HepG2 (cell line): Measurements from ENCODE around the gene BAHCC1. TPM values are rescaled to one million over a fixed set of nuclear protein-coding genes. Genes with fewer than 3 reads are reported as not detected.

ENCODE experiments used
- BCL6 ChIP-seq: IDR thresholded peaks from 2 replicates; pipeline ENCODE4 v1.6.1; 2016; ENCODE audit warnings: missing genetic modification reagents, missing compliant biosample characterization
- BORCS8-MEF2B ChIP-seq: sonication (generic); formaldehyde crosslinking; IDR thresholded peaks from 2 replicates; pipeline ENCODE4 v1.8.0; 2022; ENCODE audit warnings: mild to moderate bottlenecking, missing genetic modification reagents
- CSRNP1 ChIP-seq: sonication (generic); formaldehyde crosslinking; IDR thresholded peaks from 2 replicates; pipeline ENCODE4 v1.8.1; 2023; ENCODE audit warnings: mild to moderate bottlenecking, missing genetic modification reagents
- DR1 ChIP-seq: sonication (generic); formaldehyde crosslinking; IDR thresholded peaks from 2 replicates; pipeline ENCODE4 v1.8.0; 2021; ENCODE audit warnings: mild to moderate bottlenecking, missing genetic modification reagents, inconsistent platforms
- ELK4 ChIP-seq: sonication (generic); formaldehyde crosslinking; IDR thresholded peaks from 2 replicates; pipeline ENCODE4 v1.9.0; 2021; ENCODE audit warnings: missing genetic modification reagents, borderline replicate concordance
- FOXK1 ChIP-seq: sonication (generic); formaldehyde crosslinking; IDR thresholded peaks from 2 replicates; pipeline ENCODE4 v1.4.0; 2020; ENCODE audit warnings: low read depth, missing genetic modification reagents, borderline replicate concordance
- HOXA5 ChIP-seq: sonication (generic); formaldehyde crosslinking; IDR thresholded peaks from 2 replicates; pipeline ENCODE4 v1.4.0; 2020; ENCODE audit warnings: missing genetic modification reagents
- NCOA1 ChIP-seq: sonication (generic); formaldehyde crosslinking; IDR thresholded peaks from 2 replicates; pipeline ENCODE4 v1.9.0; 2021; ENCODE audit warnings: missing genetic modification reagents
- NR2C2 ChIP-seq: sonication (generic); formaldehyde crosslinking; IDR thresholded peaks from 2 replicates; pipeline ENCODE4 v1.4.0; 2020; ENCODE audit warnings: missing genetic modification reagents, mild to moderate bottlenecking, moderate library complexity, borderline replicate concordance
- SALL1 ChIP-seq: sonication (generic); formaldehyde crosslinking; IDR thresholded peaks from 2 replicates; pipeline ENCODE4 v1.8.0; 2022; ENCODE audit warnings: mild to moderate bottlenecking, missing genetic modification reagents
- SNAI1 ChIP-seq: sonication (generic); formaldehyde crosslinking; IDR thresholded peaks from 2 replicates; pipeline ENCODE4 v1.5.0; 2020; ENCODE audit warnings: mild to moderate bottlenecking, missing genetic modification reagents, borderline replicate concordance
- SRY ChIP-seq: sonication (generic); formaldehyde crosslinking; IDR thresholded peaks from 2 replicates; pipeline ENCODE4 v1.8.0; 2022; ENCODE audit warnings: mild to moderate bottlenecking, missing genetic modification reagents
- TERF1 ChIP-seq: sonication (generic); formaldehyde crosslinking; IDR thresholded peaks from 2 replicates; pipeline ENCODE4 v1.8.0; 2022; ENCODE audit warnings: mild to moderate bottlenecking, missing genetic modification reagents, moderate library complexity
- THYN1 ChIP-seq: sonication (generic); formaldehyde crosslinking; IDR thresholded peaks from 2 replicates; pipeline ENCODE4 v1.8.1; 2023; ENCODE audit warnings: low read depth, mild to moderate bottlenecking, moderate library complexity, missing genetic modification reagents, borderline replicate concordance
- ZNF10 ChIP-seq: sonication (generic); formaldehyde crosslinking; IDR thresholded peaks from 2 replicates; pipeline ENCODE4 v1.4.0; 2020; ENCODE audit warnings: mild to moderate bottlenecking, low read depth, missing genetic modification reagents, borderline replicate concordance
- ZNF160 ChIP-seq: sonication (generic); formaldehyde crosslinking; IDR thresholded peaks from 2 replicates; pipeline ENCODE4 v1.8.0; 2022; ENCODE audit warnings: mild to moderate bottlenecking, inconsistent platforms, missing genetic modification reagents
- ZNF530 ChIP-seq: sonication (generic); formaldehyde crosslinking; IDR thresholded peaks from 2 replicates; pipeline ENCODE4 v1.5.0; 2020; ENCODE audit warnings: low read depth, mild to moderate bottlenecking, missing genetic modification reagents
- ZNF589 ChIP-seq: sonication (generic); formaldehyde crosslinking; conservative IDR thresholded peaks from 2 replicates; pipeline ENCODE4 v1.8.0; 2022; ENCODE audit warnings: mild to moderate bottlenecking, moderate library complexity, missing genetic modification reagents
- ZNF670 ChIP-seq: sonication (generic); formaldehyde crosslinking; IDR thresholded peaks from 2 replicates; pipeline ENCODE4 v1.8.0; 2022; ENCODE audit warnings: mild to moderate bottlenecking, missing genetic modification reagents, borderline replicate concordance
- ZNF674 ChIP-seq: sonication (generic); formaldehyde crosslinking; IDR thresholded peaks from 2 replicates; pipeline ENCODE4 v1.5.0; 2020; ENCODE audit warnings: low read depth, mild to moderate bottlenecking, missing genetic modification reagents
- ZNF737 ChIP-seq: sonication (generic); formaldehyde crosslinking; IDR thresholded peaks from 2 replicates; pipeline ENCODE4 v1.5.0; 2020; ENCODE audit warnings: missing genetic modification reagents, mild to moderate bottlenecking, borderline replicate concordance
- polyA plus RNA-seq, 8 experiments: library from polyadenylated mRNA; depleted of rRNA in 3 of 8; stranded (reverse) in 7 of 8; unstranded in 1 of 8; fragments of >200 nt; fragmentation: Illumina TruSeq in 4 of 8; extraction: Trizol in 4 of 8; gene quantifications; 2 replicates each; pipeline versions ENCODE4 v1.2.1 to v1.2.3, GENCODE V29; 2011 to 2016; ENCODE audit warnings: low read depth in 4 of 8, missing spikeins in 1 of 8, mixed read lengths in 1 of 8; ENCODE audit not compliant: insufficient read depth in 1 of 8
- total RNA-seq, 5 experiments: library from RNA; depleted of rRNA; stranded (reverse); fragments of >200 nt; fragmentation: Illumina TruSeq; extraction: Trizol; gene quantifications; 2 replicates each; pipeline ENCODE4 v1.2.3, GENCODE V29; 2016; ENCODE audit warnings: low read depth in 1 of 5
- TF ChIP-seq, protein P1 (sequence below): sonication (generic); formaldehyde crosslinking; IDR thresholded peaks from 2 replicates; pipeline ENCODE4 v1.9.0; 2021; ENCODE audit warnings: missing genetic modification reagents, borderline replicate concordance

The BAHCC1 gene
- total and polyA plus RNA-seq, 2 of the 13 experiments (the other 11 are each of a cell fraction or from before 2014, with no cell fraction given): 1.4 to 1.7 TPM

DNA sequence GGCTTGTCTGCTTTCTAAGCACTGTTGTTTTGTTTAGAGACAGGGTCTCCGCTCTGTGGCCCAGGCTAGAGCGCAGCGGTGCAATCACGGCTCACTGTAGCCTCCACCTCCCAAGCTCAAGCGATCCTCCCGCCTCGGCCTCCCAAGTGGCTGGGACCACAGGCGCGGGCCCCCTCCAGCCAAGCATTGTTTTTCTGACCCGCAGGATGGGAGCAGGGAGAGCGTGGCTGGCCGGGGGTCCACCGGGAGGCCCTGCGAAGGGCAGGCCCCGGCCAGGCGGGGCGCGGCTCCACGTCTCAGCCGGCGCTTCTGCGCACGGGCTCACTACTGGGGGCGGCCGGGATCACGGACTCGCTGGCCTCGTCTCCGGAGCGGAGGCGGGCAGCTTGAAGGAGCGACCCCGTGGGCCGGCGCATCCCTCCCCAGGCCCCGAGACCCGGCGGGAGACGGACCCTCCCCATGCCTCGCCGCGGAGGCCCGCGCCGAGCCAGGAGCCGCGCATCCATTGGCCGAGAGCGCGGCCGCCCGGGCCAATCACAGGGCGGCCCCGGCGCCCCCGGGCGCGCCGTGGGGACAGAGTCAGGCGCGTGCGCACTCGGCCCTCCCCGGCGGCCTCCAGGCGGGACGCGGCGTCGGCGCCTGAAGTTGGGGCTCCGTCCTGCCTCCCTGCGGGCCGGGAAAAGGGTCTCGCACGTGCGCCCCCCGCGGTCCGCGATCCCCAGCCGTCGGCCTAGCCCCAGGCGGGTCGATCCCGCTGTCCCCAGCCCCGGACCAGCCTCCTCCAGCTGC, 92.4 kb downstream of the BAHCC1 start (continued):
- TF ChIP-seq ZNF674 (CRISPR knock-in tag) (0 out of 2 replicates have a peak, but pooled peaks have one; percentile 2), ZNF589 (CRISPR knock-in tag) (no peak), NCOA1 (peak; percentile 27; the same call in 1 of the 2 replicates), ZNF10 (CRISPR knock-in tag) (no peak), NR2C2 (CRISPR knock-in tag) (no peak), FOXK1 (CRISPR knock-in tag) (no peak), THYN1 (CRISPR knock-in tag) (no peak), ELK4 (CRISPR knock-in tag) (0 out of 2 replicates have a peak, but pooled peaks have one; percentile 68), ZNF160 (CRISPR knock-in tag) (no peak; the same call in 1 of the 2 replicates), SRY (CRISPR knock-in tag) (peak; percentile 57; the same call in 1 of the 2 replicates), BORCS8-MEF2B (CRISPR knock-in tag) (peak; percentile 88), TERF1 (0 out of 2 replicates have a peak, but pooled peaks have one; percentile 77), CSRNP1 (CRISPR knock-in tag) (peak; percentile 84), BCL6 (CRISPR knock-in tag) (peak; percentile 9; the same call in 1 of the 2 replicates), HOXA5 (peak; percentile 28; the same call in 1 of the 2 replicates), ZNF530 (no peak), DR1 (CRISPR knock-in tag) (peak; percentile 54; the same call in 1 of the 2 replicates), SALL1 (CRISPR knock-in tag) (peak; percentile 81), ZNF737 (CRISPR knock-in tag) (no peak), ZNF670 (CRISPR knock-in tag) (no peak; the same call in 1 of the 2 replicates), SNAI1 (CRISPR knock-in tag) (0 out of 2 replicates have a peak, but pooled peaks have one; percentile 74)
- TF ChIP-seq, protein P1, sequence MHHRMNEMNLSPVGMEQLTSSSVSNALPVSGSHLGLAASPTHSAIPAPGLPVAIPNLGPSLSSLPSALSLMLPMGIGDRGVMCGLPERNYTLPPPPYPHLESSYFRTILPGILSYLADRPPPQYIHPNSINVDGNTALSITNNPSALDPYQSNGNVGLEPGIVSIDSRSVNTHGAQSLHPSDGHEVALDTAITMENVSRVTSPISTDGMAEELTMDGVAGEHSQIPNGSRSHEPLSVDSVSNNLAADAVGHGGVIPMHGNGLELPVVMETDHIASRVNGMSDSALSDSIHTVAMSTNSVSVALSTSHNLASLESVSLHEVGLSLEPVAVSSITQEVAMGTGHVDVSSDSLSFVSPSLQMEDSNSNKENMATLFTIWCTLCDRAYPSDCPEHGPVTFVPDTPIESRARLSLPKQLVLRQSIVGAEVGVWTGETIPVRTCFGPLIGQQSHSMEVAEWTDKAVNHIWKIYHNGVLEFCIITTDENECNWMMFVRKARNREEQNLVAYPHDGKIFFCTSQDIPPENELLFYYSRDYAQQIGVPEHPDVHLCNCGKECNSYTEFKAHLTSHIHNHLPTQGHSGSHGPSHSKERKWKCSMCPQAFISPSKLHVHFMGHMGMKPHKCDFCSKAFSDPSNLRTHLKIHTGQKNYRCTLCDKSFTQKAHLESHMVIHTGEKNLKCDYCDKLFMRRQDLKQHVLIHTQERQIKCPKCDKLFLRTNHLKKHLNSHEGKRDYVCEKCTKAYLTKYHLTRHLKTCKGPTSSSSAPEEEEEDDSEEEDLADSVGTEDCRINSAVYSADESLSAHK: no peak
